ENCODE results near the gene RABGAP1. TPM values are rescaled to one million over a fixed set of nuclear protein-coding genes. Genes with fewer than 3 reads are reported as not detected.
"Not testable (repeated sequence)": the region's sequence is repeated elsewhere in the genome, so short reads cannot be mapped to it uniquely, and the experiment has no call there.

RABGAP1 gene
- total RNA-seq (2014; rRNA removed; shearing (Covaris generic); ENCODE audit: low replicate concordance): 8.3 and 13.6 TPM in 2 replicates

DNA sequence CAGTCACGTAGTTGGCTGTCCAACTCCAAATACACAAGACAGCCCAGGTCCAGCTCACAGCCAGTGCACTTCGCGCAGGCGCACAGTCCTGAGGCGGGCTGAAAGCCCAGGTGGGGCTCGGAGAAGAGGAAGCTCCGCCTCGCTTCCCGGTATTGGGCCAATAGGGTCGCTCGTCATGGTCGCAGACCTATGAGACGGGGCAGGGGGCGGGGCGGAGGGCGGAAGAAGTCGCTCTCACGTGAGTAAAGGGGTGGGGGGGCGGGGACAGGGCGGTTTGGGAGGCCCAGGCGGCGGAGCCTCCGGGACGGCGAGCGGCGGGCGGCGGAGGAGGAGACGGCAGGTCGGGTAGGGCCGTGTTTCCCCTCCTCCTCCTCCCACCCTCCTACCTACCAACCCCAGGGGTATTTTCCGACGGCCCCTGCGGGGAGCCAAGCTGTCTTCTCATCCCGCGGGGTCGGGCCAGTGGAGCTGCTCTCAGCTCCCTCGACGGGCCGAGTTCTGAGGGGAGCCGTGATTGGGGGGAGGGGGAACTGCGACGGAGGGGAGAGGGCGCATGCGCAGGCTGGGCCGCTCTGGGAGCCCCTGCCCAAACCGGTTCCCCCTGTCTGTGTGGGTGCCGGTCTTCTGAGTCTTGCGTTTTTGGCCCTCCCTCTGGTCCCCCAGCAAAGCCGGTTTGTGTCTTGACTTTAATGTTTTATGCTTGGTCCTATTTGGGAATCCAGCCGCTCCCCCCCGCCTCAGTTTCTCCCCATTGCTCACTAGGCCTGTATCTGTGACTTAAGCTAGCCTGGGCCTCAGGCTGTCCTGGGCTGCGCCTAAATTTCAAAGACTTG lies at the start of gene RABGAP1:
TSS of gene RABGAP1 (plus strand) at position 272 of the 833 bp plus-strand sequence. CDS start 16,040 bp downstream, outside the sequence.
- in situ Hi-C loops (cut with HindIII; ENCODE audit: low pct_unique_long_range_greater_than_20kb, low sequenced_read_pairs): no loop called here
- DNase-seq (ENCODE audit: low read depth): peak; percentile 94

- in situ Hi-C loops (cut with HindIII; ENCODE audit: low pct_unique_long_range_greater_than_20kb, low sequenced_read_pairs): no loop called here
- DNase-seq (ENCODE audit: low read depth): no peak
Observed at GRCh38 chr9:122897969-122898368, 42.9 kb upstream of the RABGAP1 start.

GRCh38 chr9:122900791-122901190 lies 40.0 kb upstream of the RABGAP1 start:
- in situ Hi-C loops (cut with HindIII; ENCODE audit: low pct_unique_long_range_greater_than_20kb, low sequenced_read_pairs): no loop called here
- no peak for DNase-seq (ENCODE audit: low read depth)

DNA sequence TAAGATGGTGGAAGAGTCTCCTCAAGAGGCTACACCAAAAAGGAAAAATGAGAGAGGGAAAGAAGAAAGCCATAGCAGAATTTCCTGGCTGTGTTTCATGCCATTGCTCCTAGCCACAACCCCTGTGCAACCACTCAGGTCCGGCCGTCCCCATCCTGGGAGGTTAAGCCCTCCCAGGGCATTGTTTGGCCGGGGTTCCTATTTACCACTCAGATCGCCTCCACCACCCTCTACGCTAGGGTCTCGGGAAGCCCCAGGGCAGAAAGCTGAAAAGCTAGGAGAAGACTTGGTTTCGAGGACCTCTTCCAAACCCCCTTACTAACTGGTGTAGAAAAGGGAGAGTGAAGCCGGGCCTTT lies 36.4 kb upstream of the RABGAP1 start:
- in situ Hi-C loops (cut with HindIII; ENCODE audit: low pct_unique_long_range_greater_than_20kb, low sequenced_read_pairs): no loop called here
- DNase-seq (ENCODE audit: low read depth): no peak

GRCh38 chr9:122904823-122905710 lies 35.8 kb upstream of the RABGAP1 start, which contains the start of gene RC3H2:
Gene RC3H2, minus strand, starts transcription at chr9:122905359. Its CDS starts 7,850 bp downstream, at chr9:122897509.
- in situ Hi-C loops (cut with HindIII; ENCODE audit: low pct_unique_long_range_greater_than_20kb, low sequenced_read_pairs): no loop called here
- DNase-seq (ENCODE audit: low read depth): peak; percentile 99

DNA sequence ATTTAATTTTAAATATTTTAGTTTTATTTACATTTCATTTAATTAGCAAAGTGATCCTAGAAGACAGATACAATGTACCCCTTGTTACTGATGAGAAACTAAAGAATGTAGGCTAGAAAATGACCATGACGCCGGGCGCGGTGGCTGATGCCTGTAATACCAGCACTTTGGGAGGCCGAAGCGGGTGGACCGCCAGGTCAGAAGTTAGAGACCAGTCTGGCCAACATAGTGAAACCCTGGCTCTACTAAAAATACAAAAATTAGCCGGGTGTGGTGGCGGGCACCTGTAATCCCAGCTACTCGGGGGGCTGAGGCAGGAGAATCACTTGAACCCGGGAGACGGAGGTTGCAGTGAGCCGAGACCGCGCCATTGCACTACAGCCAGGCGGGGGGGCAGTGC lies 34.7 kb upstream of the RABGAP1 start:
- DNase-seq (ENCODE audit: low read depth); in situ Hi-C loops (cut with HindIII; ENCODE audit: low pct_unique_long_range_greater_than_20kb, low sequenced_read_pairs): not testable (repeated sequence)

DNA sequence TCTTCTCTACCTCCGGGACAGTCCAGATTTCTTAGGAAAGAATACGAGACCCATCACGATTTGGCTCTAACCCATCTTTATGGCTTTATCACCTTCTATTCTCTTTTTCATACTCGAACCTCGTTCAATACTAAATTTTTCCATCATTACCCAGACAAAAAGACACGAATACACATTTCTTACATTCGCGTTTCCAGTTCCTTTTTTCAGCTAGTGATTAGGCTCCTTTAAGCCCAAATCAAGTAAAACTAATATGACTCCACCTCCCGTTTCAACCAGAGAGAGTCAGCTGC lies 28.2 kb upstream of the RABGAP1 start:
- in situ Hi-C loops (cut with HindIII; ENCODE audit: low pct_unique_long_range_greater_than_20kb, low sequenced_read_pairs): no loop called here
- no peak for DNase-seq (ENCODE audit: low read depth)

- peak; percentile 84 for DNase-seq (ENCODE audit: low read depth)
- in situ Hi-C loops (cut with HindIII; ENCODE audit: low pct_unique_long_range_greater_than_20kb, low sequenced_read_pairs): no loop called here
Observed at GRCh38 chr9:122912964-122913673, 27.7 kb upstream of the RABGAP1 start, which contains the start of gene ZBTB6. Gene ZBTB6, minus strand, starts transcription at chr9:122913323. Its CDS starts 1,251 bp downstream, at chr9:122912072.

GRCh38 chr9:122918310-122918709 lies 22.5 kb upstream of the RABGAP1 start:
- no peak for DNase-seq (ENCODE audit: low read depth)

GRCh38 chr9:122922713-122923112 lies 18.1 kb upstream of the RABGAP1 start:
- in situ Hi-C loops (cut with HindIII; ENCODE audit: low pct_unique_long_range_greater_than_20kb, low sequenced_read_pairs): no loop called here
- DNase-seq (ENCODE audit: low read depth): no peak

More at GRCh38 chr9:122918310-122918709, 22.5 kb upstream of the RABGAP1 start:
- in situ Hi-C loops (cut with HindIII; ENCODE audit: low pct_unique_long_range_greater_than_20kb, low sequenced_read_pairs): no loop called here

- in situ Hi-C loops (cut with HindIII; ENCODE audit: low pct_unique_long_range_greater_than_20kb, low sequenced_read_pairs): no loop called here
Observed at GRCh38 chr9:122923947-122924346, 16.9 kb upstream of the RABGAP1 start.

DNA sequence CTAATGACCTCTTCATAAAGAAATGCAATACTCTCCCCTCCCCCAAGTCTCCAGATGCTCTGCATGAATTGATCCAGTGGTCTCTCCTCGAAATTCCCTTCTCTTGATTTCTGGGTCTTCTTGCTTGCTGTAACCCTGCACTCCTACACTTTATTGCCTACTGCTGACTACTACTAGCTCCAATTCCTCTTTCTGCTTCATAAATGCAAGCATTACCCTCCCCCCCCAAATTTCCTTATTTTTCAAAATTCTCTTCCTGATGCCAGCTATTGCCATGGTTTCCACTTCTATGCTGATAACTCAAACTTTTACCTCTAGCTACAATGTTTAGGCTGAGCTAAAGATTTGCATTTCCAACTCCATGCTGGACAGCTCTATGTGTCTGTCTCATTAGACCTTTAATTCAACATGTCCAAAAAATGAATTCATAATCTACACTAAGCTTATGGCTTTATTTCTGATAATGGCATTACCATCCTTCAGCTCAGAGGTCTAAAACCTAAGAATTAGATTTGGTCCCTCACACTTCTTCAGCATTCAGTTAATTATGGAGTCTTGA lies 10.9 kb upstream of the RABGAP1 start:
- no peak for DNase-seq (ENCODE audit: low read depth)
- in situ Hi-C loops (cut with HindIII; ENCODE audit: low pct_unique_long_range_greater_than_20kb, low sequenced_read_pairs): no loop called here

More at GRCh38 chr9:122923947-122924346, 16.9 kb upstream of the RABGAP1 start:
- peak; percentile 65 for DNase-seq (ENCODE audit: low read depth)

DNA sequence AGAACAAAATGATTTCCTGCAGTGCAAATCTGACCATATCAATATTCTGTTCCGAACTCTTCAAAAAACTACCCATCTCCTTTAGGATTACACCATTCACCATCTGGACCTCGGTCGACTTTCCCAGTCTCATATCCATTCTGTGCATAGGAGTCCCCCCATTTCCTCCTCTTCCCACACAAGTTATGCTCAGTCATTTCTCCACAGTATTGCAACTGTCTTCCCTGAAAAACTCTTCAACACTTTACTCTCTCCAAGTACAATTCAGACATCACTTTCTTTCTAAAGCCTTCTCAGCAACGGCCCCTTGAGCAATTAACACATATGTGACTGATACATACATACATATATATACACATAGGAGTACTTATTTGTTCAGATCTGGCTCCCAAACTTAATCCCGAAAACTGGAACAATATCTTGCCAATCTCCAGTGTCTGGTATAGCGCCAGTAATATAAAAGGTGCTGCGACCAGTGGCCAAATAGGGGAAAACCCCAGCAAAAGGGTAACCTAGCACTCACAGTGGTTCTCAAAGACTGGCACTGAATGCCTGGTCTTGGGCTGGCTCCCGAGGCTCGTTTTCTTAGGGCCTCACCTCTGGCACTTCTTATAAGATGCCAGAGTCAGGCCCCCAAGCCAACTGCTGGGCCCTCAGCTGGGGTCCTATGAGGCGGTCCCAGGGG lies 10.1 kb upstream of the RABGAP1 start:
- in situ Hi-C loops (cut with HindIII; ENCODE audit: low pct_unique_long_range_greater_than_20kb, low sequenced_read_pairs): no loop called here
- no peak for DNase-seq (ENCODE audit: low read depth)

GRCh38 chr9:122931226-122932121 lies 9.3 kb upstream of the RABGAP1 start, which contains the start of gene ZBTB26:
Gene ZBTB26, minus strand, starts transcription at chr9:122931512. Its CDS starts 11,578 bp downstream, at chr9:122919934.
- in situ Hi-C loops (cut with HindIII; ENCODE audit: low pct_unique_long_range_greater_than_20kb, low sequenced_read_pairs): no loop called here
- peak; percentile 91 for DNase-seq (ENCODE audit: low read depth)

DNA sequence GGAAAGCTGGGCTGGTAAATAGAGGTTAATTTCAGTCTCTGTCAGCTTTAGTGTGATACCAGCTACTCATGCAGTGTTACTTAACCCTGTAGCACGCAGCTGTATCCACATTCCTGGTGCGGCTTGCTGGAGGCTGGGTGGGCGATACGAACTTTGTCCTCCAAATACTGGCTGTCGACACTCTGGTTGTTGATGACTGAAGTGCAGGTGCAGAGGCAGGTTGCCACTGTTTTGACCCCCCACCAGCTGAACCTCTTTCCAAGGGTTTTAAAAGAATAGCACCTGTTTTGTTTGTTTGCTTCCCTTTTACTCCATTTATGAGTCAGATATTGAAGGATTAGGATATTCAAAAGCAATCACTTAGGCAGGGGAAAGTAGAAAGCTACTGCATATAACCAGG lies 4.4 kb upstream of the RABGAP1 start:
- DNase-seq (ENCODE audit: low read depth): no peak
- in situ Hi-C loops (cut with HindIII; ENCODE audit: low pct_unique_long_range_greater_than_20kb, low sequenced_read_pairs): no loop called here

- in situ Hi-C loops (cut with HindIII; ENCODE audit: low pct_unique_long_range_greater_than_20kb, low sequenced_read_pairs): no loop called here
- DNase-seq (ENCODE audit: low read depth): no peak
Observed at GRCh38 chr9:122936883-122937282, 3.9 kb upstream of the RABGAP1 start.

GRCh38 chr9:122939601-122940000 lies 1.2 kb upstream of the RABGAP1 start:
- DNase-seq (ENCODE audit: low read depth): no peak
- in situ Hi-C loops (cut with HindIII; ENCODE audit: low pct_unique_long_range_greater_than_20kb, low sequenced_read_pairs): no loop called here
